Body of pancreas (tissue), 4 donors: ENCODE data around the gene GRIN2C. TPM values are rescaled to one million over a fixed set of nuclear protein-coding genes. Genes with fewer than 3 reads are reported as not detected.

ENCODE experiments used
- ATAC-seq: fragments of 150-250 bp; one replicate; pipeline ENCODE4 v1.9.1; 2016
- DNase-seq, 4 donors: peaks; one replicate each; pipeline ENCODE4 v3.0.0-alpha.2; 2019
- H3K27ac ChIP-seq, 4 donors: fragments of 200-600 bp; sonication (generic); 1 replicate in 3 of 4; 2 replicates in 1 of 4; pipeline versions ENCODE4 v1.5.1 to v1.6.1; 2016 to 2019; ENCODE audit warnings: mild to moderate bottlenecking in 1 of 4, mixed read lengths in 1 of 4, moderate library complexity in 1 of 4
- H3K27me3 ChIP-seq, 2 donors: fragments of 200-600 bp; sonication (generic); one replicate each; pipeline ENCODE4 v1.6.0; 2016; ENCODE audit warnings: mild to moderate bottlenecking in 1 of 2
- H3K36me3 ChIP-seq, 2 donors: fragments of 200-600 bp; sonication (generic); replicated peaks in 1 of 2; 2 replicates each; pipeline ENCODE4 v1.5.1; 2016; ENCODE audit warnings: low read depth in 2 of 2; ENCODE audit not compliant: insufficient read depth in 1 of 2
- H3K4me1 ChIP-seq: fragments of 200-600 bp; sonication (generic); one replicate; pipeline ENCODE4 v1.6.0; 2016
- H3K4me3 ChIP-seq, 2 donors: fragments of 200-600 bp; sonication (generic); 1 replicate in 1 of 2; 2 replicates in 1 of 2; pipeline ENCODE4 v1.5.1; 2016 to 2019
- H3K9me3 ChIP-seq, 3 donors: fragments of 200-600 bp; sonication (generic); 1 replicate in 2 of 3; 2 replicates in 1 of 3; pipeline ENCODE4 v1.5.1; 2016
- CTCF ChIP-seq, 7 experiments: fragments of 450-650 bp in 4 of 7; fragments of 200-600 bp in 3 of 7; sonication (generic) in 3 of 7; IDR thresholded peaks; one replicate each; pipeline ENCODE4 v1.5.1; 2016 to 2019; ENCODE audit warnings: antibody characterized with exemption in 7 of 7
- POLR2A ChIP-seq, 3 donors: fragments of 450-650 bp; IDR thresholded peaks; one replicate each; pipeline ENCODE4 v1.6.1; 2016; ENCODE audit warnings: antibody characterized with exemption in 3 of 3, mild to moderate bottlenecking in 2 of 3
- WGBS, 2 donors: methylation state at CpG; one replicate each; pipeline ENCODE4 v1.1.5; 2017; 5-methylcytosine and 5-hydroxymethylcytosine counted together
- intact Hi-C: fragments of 100-400 bp; cut with DNase I; formaldehyde crosslinking; loops from one replicate; pipeline ENCODE4 v1.15.1; 2023
- total RNA-seq, 2 donors: library from RNA; depleted of rRNA; stranded (reverse); fragments of >200 nt; gene quantifications; one replicate each; pipeline ENCODE4 v1.1.0, GENCODE V29; 2016

GRIN2C gene
- total RNA-seq, 2 donors from 2014 or later: not detected

GRCh38 chr17:74855323-74855722, 4.4 kb downstream of the GRIN2C start:
- TF ChIP-seq POLR2A (IDR thresholded peaks at IDR 0.05) (no peak), CTCF (IDR thresholded peaks at IDR 0.05) (no peak)
- Histone ChIP-seq H3K9me3 (no peaks in the 10 kb centered on the region), H3K4me3 (no peak overlapping the region), H3K27ac (no peak overlapping the region), H3K27me3 (peaks cover 0 to 43% of the 10 kb centered on the region in 2 donors), H3K4me1 (peaks cover 19% of the 10 kb centered on the region), H3K36me3 (no peaks in the 10 kb centered on the region)
- WGBS, 2 donors: 79 to 87% methylated on average over 4 of the region's 4 CpGs
- ATAC-seq: no peak
- intact Hi-C loops: no loop called here
- no peak for DNase-seq

GRCh38 chr17:74854792-74855191, 4.9 kb downstream of the GRIN2C start:
- no peak for DNase-seq
- no peaks in the 10 kb centered on the region for H3K36me3 ChIP-seq
- WGBS, 2 donors: 76 to 83% methylated on average over 7 to 17 of the region's 17 CpGs
- H3K4me3 ChIP-seq: no peak overlapping the region
- intact Hi-C loops: no loop called here
- H3K27ac ChIP-seq: no peak overlapping the region
- TF ChIP-seq CTCF (IDR thresholded peaks at IDR 0.05) (no peak), POLR2A (IDR thresholded peaks at IDR 0.05) (no peak)
- H3K4me1 ChIP-seq: peaks cover 14% of the 10 kb centered on the region
- peaks cover 0 to 37% of the 10 kb centered on the region in 2 donors for H3K27me3 ChIP-seq
- ATAC-seq: no peak
- H3K9me3 ChIP-seq: no peaks in the 10 kb centered on the region

- no peaks in the 10 kb centered on the region for H3K36me3 ChIP-seq
- DNase-seq (no peak), ATAC-seq (no peak)
- 68 to 71% methylated on average over 8 of the region's 8 CpGs for WGBS, 2 donors
- TF ChIP-seq CTCF (IDR thresholded peaks at IDR 0.05) (no peak), POLR2A (IDR thresholded peaks at IDR 0.05) (no peak)
- H3K27ac ChIP-seq: no peak overlapping the region
- H3K4me3 ChIP-seq: no peak overlapping the region
- H3K9me3 ChIP-seq: no peaks in the 10 kb centered on the region
- peaks cover 0 to 28% of the 10 kb centered on the region in 2 donors for H3K27me3 ChIP-seq
- intact Hi-C loops: no loop called here
- H3K4me1 ChIP-seq: peaks cover 10% of the 10 kb centered on the region
Observed at GRCh38 chr17:74853669-74854068, 6.0 kb downstream of the GRIN2C start.

GRCh38 chr17:74853048-74853397, 6.7 kb downstream of the GRIN2C start:
- Histone ChIP-seq H3K27me3 (peaks cover 0 to 26% of the 10 kb centered on the region in 2 donors), H3K4me3 (no peak overlapping the region), H3K9me3 (no peaks in the 10 kb centered on the region), H3K4me1 (peaks cover 10% of the 10 kb centered on the region), H3K27ac (no peak overlapping the region), H3K36me3 (no peaks in the 10 kb centered on the region)
- no peak for DNase-seq
- ATAC-seq: no peak
- TF ChIP-seq CTCF (IDR thresholded peaks at IDR 0.05) (no peak), POLR2A (IDR thresholded peaks at IDR 0.05) (no peak)
- intact Hi-C loops: no loop called here
- 21 to 32% methylated on average over 5 to 9 of the region's 9 CpGs for WGBS, 2 donors

GRCh38 chr17:74852237-74853047, 7.2 kb downstream of the GRIN2C start:
- ATAC-seq (peak; percentile 58), DNase-seq (peak in 3 of 4 donors; percentile 22 to 40 (median 40))
- TF ChIP-seq POLR2A (IDR thresholded peaks at IDR 0.05) (no peak), CTCF (IDR thresholded peaks at IDR 0.05) (no peak)
- Histone ChIP-seq H3K36me3 (no peaks in the 10 kb centered on the region), H3K27ac (no peak overlapping the region), H3K27me3 (peaks cover 0 to 26% of the 10 kb centered on the region in 2 donors), H3K4me3 (no peak overlapping the region), H3K9me3 (no peaks in the 10 kb centered on the region), H3K4me1 (peaks cover 10% of the 10 kb centered on the region)
- 1 to 12% methylated on average over 21 to 62 of the region's 76 CpGs for WGBS, 2 donors
- intact Hi-C loops: no loop called here
